GM12878 (cell line): Measurements from ENCODE around the gene LTBP3.

ENCODE experiments used
- BHLHE40 ChIP-seq, 2 experiments: fragments of 450-650 bp in 1 of 2; IDR thresholded peaks; 2 replicates each; pipeline ENCODE4 v1.6.1; 2011 to 2017; ENCODE audit warnings: low read depth in 2 of 2, borderline replicate concordance in 1 of 2, improper control_type of control experiment in 1 of 2, low read length in 1 of 2, mild to moderate bottlenecking in 1 of 2
- E2F4 ChIP-seq: IDR thresholded peaks from 2 replicates; pipeline ENCODE4 v1.6.1; 2012; ENCODE audit warnings: low read depth, low read length, improper control_type of control experiment
- MLLT1 ChIP-seq: fragments of 450-650 bp; IDR thresholded peaks from 2 replicates; pipeline ENCODE4 v1.6.1; 2016; ENCODE audit warnings: mild to moderate bottlenecking
- POLR2A ChIP-seq: IDR thresholded peaks from 2 replicates; pipeline ENCODE4 v1.6.1; 2011; ENCODE audit warnings: low read depth, mild to moderate bottlenecking, low read length
- RAD51 ChIP-seq: fragments of 450-650 bp; IDR thresholded peaks from 2 replicates; pipeline ENCODE4 v1.6.1; 2016; ENCODE audit warnings: moderate library complexity, mild to moderate bottlenecking, inconsistent platforms
- RFX5 ChIP-seq: IDR thresholded peaks from 2 replicates; pipeline ENCODE4 v1.6.1; 2011; ENCODE audit warnings: low read depth, low read length, improper control_type of control experiment
- SP1 ChIP-seq: IDR thresholded peaks from one replicate; pipeline ENCODE4 v1.6.1; 2011; ENCODE audit warnings: low read depth, low read length
- ZBTB4 ChIP-seq: fragments of 450-650 bp; formaldehyde crosslinking; IDR thresholded peaks from 2 replicates; pipeline ENCODE4 v1.4.0; 2022; ENCODE audit warnings: mild to moderate bottlenecking, moderate library complexity
- ZNF274 ChIP-seq: IDR thresholded peaks from one replicate; pipeline ENCODE4 v1.8.0; 2011; ENCODE audit not compliant: insufficient read length, insufficient read depth
- ZNF687 ChIP-seq: fragments of 450-650 bp; IDR thresholded peaks from 2 replicates; pipeline ENCODE4 v1.6.1; 2017; ENCODE audit warnings: mild to moderate bottlenecking, moderate library complexity
- TF ChIP-seq, protein P1 (sequence below), 3 experiments: IDR thresholded peaks in 2 of 3; conservative IDR thresholded peaks in 1 of 3; 2 replicates each; pipeline ENCODE4 v1.5.1; 2011; ENCODE audit warnings: low read depth in 3 of 3, low read length in 3 of 3, mild to moderate bottlenecking in 3 of 3, control low read depth in 2 of 3, moderate library complexity in 2 of 3, inconsistent platforms in 1 of 3, mixed read lengths in 1 of 3; ENCODE audit not compliant: control insufficient read depth in 2 of 3, insufficient read depth in 1 of 3; ENCODE audit errors: extremely low read depth in 1 of 3
- TF ChIP-seq, protein P2 (sequence below): IDR thresholded peaks from 2 replicates; pipeline ENCODE4 v1.6.1; 2012; ENCODE audit warnings: improper control_type of control experiment, low read depth, low read length; ENCODE audit not compliant: insufficient replicate concordance

- TF ChIP-seq, protein P1, sequence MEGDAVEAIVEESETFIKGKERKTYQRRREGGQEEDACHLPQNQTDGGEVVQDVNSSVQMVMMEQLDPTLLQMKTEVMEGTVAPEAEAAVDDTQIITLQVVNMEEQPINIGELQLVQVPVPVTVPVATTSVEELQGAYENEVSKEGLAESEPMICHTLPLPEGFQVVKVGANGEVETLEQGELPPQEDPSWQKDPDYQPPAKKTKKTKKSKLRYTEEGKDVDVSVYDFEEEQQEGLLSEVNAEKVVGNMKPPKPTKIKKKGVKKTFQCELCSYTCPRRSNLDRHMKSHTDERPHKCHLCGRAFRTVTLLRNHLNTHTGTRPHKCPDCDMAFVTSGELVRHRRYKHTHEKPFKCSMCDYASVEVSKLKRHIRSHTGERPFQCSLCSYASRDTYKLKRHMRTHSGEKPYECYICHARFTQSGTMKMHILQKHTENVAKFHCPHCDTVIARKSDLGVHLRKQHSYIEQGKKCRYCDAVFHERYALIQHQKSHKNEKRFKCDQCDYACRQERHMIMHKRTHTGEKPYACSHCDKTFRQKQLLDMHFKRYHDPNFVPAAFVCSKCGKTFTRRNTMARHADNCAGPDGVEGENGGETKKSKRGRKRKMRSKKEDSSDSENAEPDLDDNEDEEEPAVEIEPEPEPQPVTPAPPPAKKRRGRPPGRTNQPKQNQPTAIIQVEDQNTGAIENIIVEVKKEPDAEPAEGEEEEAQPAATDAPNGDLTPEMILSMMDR (IDR thresholded peaks at IDR 0.05 in 2 of 3, conservative IDR thresholded peaks at IDR 0.05 in 1 of 3; ENCODE audit: control insufficient read depth in 2 of 3, extremely low read depth in 1 of 3, insufficient read depth in 1 of 3, low read depth in 3 of 3, low read length in 3 of 3), result peak; percentile 83 to 91 (median 88)
- peak; percentile 44; the same call in 1 of the 2 replicates for TF ChIP-seq E2F4
- no peak; the same call in 1 of the 2 replicates for TF ChIP-seq ZNF687
- peak; percentile 71 for TF ChIP-seq POLR2A
- TF ChIP-seq RAD51, result peak; percentile 55; the same call in 1 of the 2 replicates
- TF ChIP-seq RFX5, result no peak
- peak; percentile 83 for TF ChIP-seq MLLT1
- no peak for TF ChIP-seq ZBTB4
- TF ChIP-seq, protein P2, sequence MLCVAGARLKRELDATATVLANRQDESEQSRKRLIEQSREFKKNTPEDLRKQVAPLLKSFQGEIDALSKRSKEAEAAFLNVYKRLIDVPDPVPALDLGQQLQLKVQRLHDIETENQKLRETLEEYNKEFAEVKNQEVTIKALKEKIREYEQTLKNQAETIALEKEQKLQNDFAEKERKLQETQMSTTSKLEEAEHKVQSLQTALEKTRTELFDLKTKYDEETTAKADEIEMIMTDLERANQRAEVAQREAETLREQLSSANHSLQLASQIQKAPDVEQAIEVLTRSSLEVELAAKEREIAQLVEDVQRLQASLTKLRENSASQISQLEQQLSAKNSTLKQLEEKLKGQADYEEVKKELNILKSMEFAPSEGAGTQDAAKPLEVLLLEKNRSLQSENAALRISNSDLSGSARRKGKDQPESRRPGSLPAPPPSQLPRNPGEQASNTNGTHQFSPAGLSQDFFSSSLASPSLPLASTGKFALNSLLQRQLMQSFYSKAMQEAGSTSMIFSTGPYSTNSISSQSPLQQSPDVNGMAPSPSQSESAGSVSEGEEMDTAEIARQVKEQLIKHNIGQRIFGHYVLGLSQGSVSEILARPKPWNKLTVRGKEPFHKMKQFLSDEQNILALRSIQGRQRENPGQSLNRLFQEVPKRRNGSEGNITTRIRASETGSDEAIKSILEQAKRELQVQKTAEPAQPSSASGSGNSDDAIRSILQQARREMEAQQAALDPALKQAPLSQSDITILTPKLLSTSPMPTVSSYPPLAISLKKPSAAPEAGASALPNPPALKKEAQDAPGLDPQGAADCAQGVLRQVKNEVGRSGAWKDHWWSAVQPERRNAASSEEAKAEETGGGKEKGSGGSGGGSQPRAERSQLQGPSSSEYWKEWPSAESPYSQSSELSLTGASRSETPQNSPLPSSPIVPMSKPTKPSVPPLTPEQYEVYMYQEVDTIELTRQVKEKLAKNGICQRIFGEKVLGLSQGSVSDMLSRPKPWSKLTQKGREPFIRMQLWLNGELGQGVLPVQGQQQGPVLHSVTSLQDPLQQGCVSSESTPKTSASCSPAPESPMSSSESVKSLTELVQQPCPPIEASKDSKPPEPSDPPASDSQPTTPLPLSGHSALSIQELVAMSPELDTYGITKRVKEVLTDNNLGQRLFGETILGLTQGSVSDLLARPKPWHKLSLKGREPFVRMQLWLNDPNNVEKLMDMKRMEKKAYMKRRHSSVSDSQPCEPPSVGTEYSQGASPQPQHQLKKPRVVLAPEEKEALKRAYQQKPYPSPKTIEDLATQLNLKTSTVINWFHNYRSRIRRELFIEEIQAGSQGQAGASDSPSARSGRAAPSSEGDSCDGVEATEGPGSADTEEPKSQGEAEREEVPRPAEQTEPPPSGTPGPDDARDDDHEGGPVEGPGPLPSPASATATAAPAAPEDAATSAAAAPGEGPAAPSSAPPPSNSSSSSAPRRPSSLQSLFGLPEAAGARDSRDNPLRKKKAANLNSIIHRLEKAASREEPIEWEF, result no peak
- peak; percentile 87 for TF ChIP-seq SP1
- peak; percentile 68 to 88 for TF ChIP-seq BHLHE40 (IDR thresholded peaks at IDR 0.05; ENCODE audit: borderline replicate concordance in 1 of 2, low read depth in 2 of 2, low read length in 1 of 2)
- TF ChIP-seq ZNF274, result no peak
Measured at GRCh38 chr11:65588199-65589054, 30.3 kb upstream of the LTBP3 start.
